SIG-M5 treated with dmso at 0.1 percent for 504 hours (cell line): Measurements from ENCODE around the gene TXNDC15.

Source experiments
- DNase-seq: peaks from one replicate; lab custom pipeline; 2025; ENCODE audit not compliant: unreplicated experiment; lab: John Stamatoyannopoulos, UW

Gene TXNDC15

GRCh38 chr5:134917070-134917815 is 43.1 kb downstream of the TXNDC15 start:
- no peak for DNase-seq

- DNase-seq, result no peak
Observed at GRCh38 chr5:134918861-134919260, 44.7 kb downstream of the TXNDC15 start.

GRCh38 chr5:134920848-134921575 is 46.8 kb downstream of the TXNDC15 start:
- DNase-seq, result no peak

GRCh38 chr5:134932508-134932907 is 58.3 kb downstream of the TXNDC15 start:
- DNase-seq, result no peak

GRCh38 chr5:134934202-134934601 is 60.0 kb downstream of the TXNDC15 start:
- DNase-seq, result no peak

GRCh38 chr5:134935711-134936602 is 61.8 kb downstream of the TXNDC15 start:
- DNase-seq, result no peak

- no peak for DNase-seq
Observed at GRCh38 chr5:134937526-134937925, 63.4 kb downstream of the TXNDC15 start.

- no peak for DNase-seq
Observed at GRCh38 chr5:134938030-134938429, 63.9 kb downstream of the TXNDC15 start.

- DNase-seq, result no peak
Observed at GRCh38 chr5:134939500-134939899, 65.3 kb downstream of the TXNDC15 start.

GRCh38 chr5:134943547-134943946 is 69.4 kb downstream of the TXNDC15 start:
- no peak for DNase-seq

GRCh38 chr5:134944630-134945029 is 70.5 kb downstream of the TXNDC15 start:
- no peak for DNase-seq

GRCh38 chr5:134945041-134945440 is 70.9 kb downstream of the TXNDC15 start:
- DNase-seq, result no peak

GRCh38 chr5:134948911-134949310 is 74.7 kb downstream of the TXNDC15 start:
- no peak for DNase-seq

- no peak for DNase-seq
Observed at GRCh38 chr5:134949316-134949715, 75.1 kb downstream of the TXNDC15 start.
